Measurements from ENCODE around the gene FAM53C. TPM values are rescaled to one million over a fixed set of nuclear protein-coding genes. Genes with fewer than 3 reads are reported as not detected.

Gene FAM53C
- total and polyA plus RNA-seq, 2 donors (not counting 3 experiments of a cell fraction or from before 2014, with no cell fraction given), result 37.4 to 37.9 TPM

- Histone ChIP-seq H3K9me1 (replicated peaks; ENCODE audit: control insufficient read depth, extremely low read depth, insufficient read depth, low read length) (no peaks in the 10 kb centered on the region), H2AFZ (ENCODE audit: low read depth, low read length) (no peak overlapping the region), H3K27ac (ENCODE audit: insufficient read depth, low read depth, low read length) (no peak overlapping the region), H3K4me3 (replicated peaks in 1 of 3; ENCODE audit: insufficient read depth in 1 of 3, low read depth in 1 of 3, low read length in 3 of 3) (no peak overlapping the region), H3K4me1 (ENCODE audit: control insufficient read depth, extremely low read depth, insufficient read depth, low read length) (peaks cover 20% of the 10 kb centered on the region), H3K9ac (replicated peaks; ENCODE audit: extremely low read depth, insufficient read depth, low read length) (no peak overlapping the region), H3K4me2 (ENCODE audit: insufficient read depth, low read length) (no peak overlapping the region), H3K79me2 (ENCODE audit: control insufficient read depth, insufficient read depth, low read length) (peaks cover 45% of the 10 kb centered on the region), H3K27me3 (ENCODE audit: control insufficient read depth in 2 of 2, insufficient read depth in 2 of 2, low read length in 2 of 2) (no peaks in the 10 kb centered on the region), H4K20me1 (replicated peaks; ENCODE audit: control insufficient read depth, extremely low read depth, insufficient read depth, low read length) (peaks cover 3% of the 10 kb centered on the region), H3K36me3 (ENCODE audit: control insufficient read depth in 2 of 2, extremely low read depth in 1 of 2, insufficient read depth in 2 of 2, low read length in 2 of 2) (peaks cover 0 to 3% of the 10 kb centered on the region in 2 experiments), H3K9me3 (replicated peaks; ENCODE audit: control insufficient read depth, insufficient read depth, low read length) (no peaks in the 10 kb centered on the region)
- TF ChIP-seq JUN (IDR thresholded peaks at IDR 0.05; ENCODE audit: borderline replicate concordance, insufficient read depth, insufficient read length, low read depth) (no peak), FOS (IDR thresholded peaks at IDR 0.05; ENCODE audit: borderline replicate concordance, insufficient read depth, low read length) (no peak), POLR2AphosphoS5 (IDR thresholded peaks at IDR 0.05; ENCODE audit: insufficient read depth, low read depth, low read length) (no peak)
- CTCF ChIA-PET, result interaction anchor here (6.6 kb wide), 1 partner anchor 18 kb away, joined by 71 read pairs; the partner anchor contains the start of gene KDM3B
- POLR2A ChIA-PET, result interaction anchor here (1.7 kb wide), 1 partner anchor 33 kb away, joined by 8 read pairs; the partner anchor contains the start of gene FAM53C
- no peak for FAIRE-seq
- no peak for DNase-seq (ENCODE audit: low read depth, low spot score)
- intact Hi-C loops (cut with micrococcal nuclease) (no loop called here), dilution Hi-C loops (cut with MboI; ENCODE audit: extremely low pct_ligation_motif_present, low sequenced_read_pairs) (no loop called here)
- BruUV-seq (replicated peaks), result no TSS peak
These were observed 33.4 kb downstream of the FAM53C start for GRCh38 chr5:138371454-138371853.

DNA sequence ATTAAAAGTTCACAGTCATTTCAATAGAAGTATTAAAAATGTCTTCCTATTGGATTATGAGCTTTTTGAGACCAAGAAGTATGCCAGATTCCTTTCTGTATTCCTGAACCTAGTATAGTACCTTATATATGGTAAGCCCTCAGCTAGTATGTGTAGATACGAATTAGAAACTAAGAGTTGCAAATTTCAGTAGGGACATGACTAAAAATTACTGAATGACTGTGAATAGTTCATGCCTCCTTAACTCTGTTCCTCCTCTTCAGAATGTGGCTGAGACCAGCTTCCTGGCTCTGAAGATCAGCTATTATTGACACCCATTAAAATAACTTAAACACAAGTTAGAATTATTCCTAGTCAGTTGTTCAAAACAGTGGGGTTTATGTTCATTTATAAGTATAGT is 34.2 kb downstream of the FAM53C start:
- POLR2A ChIA-PET, result no interaction called here
- Histone ChIP-seq H3K4me2 (ENCODE audit: insufficient read depth, low read length) (no peak overlapping the region), H3K9me1 (replicated peaks; ENCODE audit: control insufficient read depth, extremely low read depth, insufficient read depth, low read length) (no peaks in the 10 kb centered on the region), H3K9me3 (replicated peaks; ENCODE audit: control insufficient read depth, insufficient read depth, low read length) (no peaks in the 10 kb centered on the region), H3K79me2 (ENCODE audit: control insufficient read depth, insufficient read depth, low read length) (peaks cover 39% of the 10 kb centered on the region), H4K20me1 (replicated peaks; ENCODE audit: control insufficient read depth, extremely low read depth, insufficient read depth, low read length) (peaks cover 3% of the 10 kb centered on the region), H3K4me1 (ENCODE audit: control insufficient read depth, extremely low read depth, insufficient read depth, low read length) (peaks cover 20% of the 10 kb centered on the region), H3K27me3 (ENCODE audit: control insufficient read depth in 2 of 2, insufficient read depth in 2 of 2, low read length in 2 of 2) (no peaks in the 10 kb centered on the region), H3K9ac (replicated peaks; ENCODE audit: extremely low read depth, insufficient read depth, low read length) (no peak overlapping the region), H3K4me3 (replicated peaks in 1 of 3; ENCODE audit: insufficient read depth in 1 of 3, low read depth in 1 of 3, low read length in 3 of 3) (no peak overlapping the region), H2AFZ (ENCODE audit: low read depth, low read length) (no peak overlapping the region), H3K27ac (ENCODE audit: insufficient read depth, low read depth, low read length) (no peak overlapping the region), H3K36me3 (ENCODE audit: control insufficient read depth in 2 of 2, extremely low read depth in 1 of 2, insufficient read depth in 2 of 2, low read length in 2 of 2) (peaks cover 0 to 3% of the 10 kb centered on the region in 2 experiments)
- CTCF ChIA-PET, result interaction anchor here (6.6 kb wide), 1 partner anchor 19 kb away, joined by 71 read pairs; the partner anchor contains the start of gene KDM3B
- DNase-seq (ENCODE audit: low read depth, low spot score) (no peak), FAIRE-seq (no peak)
- no TSS peak for BruUV-seq (replicated peaks)
- intact Hi-C loops (cut with micrococcal nuclease) (no loop called here), dilution Hi-C loops (cut with MboI; ENCODE audit: extremely low pct_ligation_motif_present, low sequenced_read_pairs) (no loop called here)
- no peak for TF ChIP-seq MYC (IDR thresholded peaks at IDR 0.05; ENCODE audit: low read depth, low read length)
- TF ChIP-seq, protein P1, sequence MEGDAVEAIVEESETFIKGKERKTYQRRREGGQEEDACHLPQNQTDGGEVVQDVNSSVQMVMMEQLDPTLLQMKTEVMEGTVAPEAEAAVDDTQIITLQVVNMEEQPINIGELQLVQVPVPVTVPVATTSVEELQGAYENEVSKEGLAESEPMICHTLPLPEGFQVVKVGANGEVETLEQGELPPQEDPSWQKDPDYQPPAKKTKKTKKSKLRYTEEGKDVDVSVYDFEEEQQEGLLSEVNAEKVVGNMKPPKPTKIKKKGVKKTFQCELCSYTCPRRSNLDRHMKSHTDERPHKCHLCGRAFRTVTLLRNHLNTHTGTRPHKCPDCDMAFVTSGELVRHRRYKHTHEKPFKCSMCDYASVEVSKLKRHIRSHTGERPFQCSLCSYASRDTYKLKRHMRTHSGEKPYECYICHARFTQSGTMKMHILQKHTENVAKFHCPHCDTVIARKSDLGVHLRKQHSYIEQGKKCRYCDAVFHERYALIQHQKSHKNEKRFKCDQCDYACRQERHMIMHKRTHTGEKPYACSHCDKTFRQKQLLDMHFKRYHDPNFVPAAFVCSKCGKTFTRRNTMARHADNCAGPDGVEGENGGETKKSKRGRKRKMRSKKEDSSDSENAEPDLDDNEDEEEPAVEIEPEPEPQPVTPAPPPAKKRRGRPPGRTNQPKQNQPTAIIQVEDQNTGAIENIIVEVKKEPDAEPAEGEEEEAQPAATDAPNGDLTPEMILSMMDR (IDR thresholded peaks at IDR 0.05; ENCODE audit: extremely low read depth in 1 of 2, insufficient read depth in 1 of 2, low read depth in 1 of 2, low read length in 2 of 2), result no peak
- TF ChIP-seq FOS (IDR thresholded peaks at IDR 0.05; ENCODE audit: borderline replicate concordance, insufficient read depth, low read length), result no peak
- no peak for TF ChIP-seq POLR2AphosphoS5 (IDR thresholded peaks at IDR 0.05; ENCODE audit: insufficient read depth, low read depth, low read length)
- TF ChIP-seq GATA2 (IDR thresholded peaks at IDR 0.05; ENCODE audit: insufficient read depth, insufficient read length, low read depth, low read length), result no peak
- TF ChIP-seq EZH2 (IDR thresholded peaks at IDR 0.05; ENCODE audit: borderline replicate concordance, low read depth, low read length, severe bottlenecking), result no peak
- TF ChIP-seq JUN (IDR thresholded peaks at IDR 0.05; ENCODE audit: borderline replicate concordance, insufficient read depth, insufficient read length, low read depth), result no peak
- TF ChIP-seq MAX (IDR thresholded peaks at IDR 0.05; ENCODE audit: insufficient read depth, insufficient read length), result no peak
- TF ChIP-seq POLR2A (IDR thresholded peaks at IDR 0.05; ENCODE audit: low read depth, low read length), result no peak
